Loucy (cell line): Measurements from ENCODE around the gene MRAP2.

ENCODE experiments used
- EZH2phosphoT487 ChIP-seq: fragments of 200-600 bp; IDR thresholded peaks from 2 replicates; pipeline ENCODE4 v1.6.1; 2018; ENCODE audit warnings: antibody characterized with exemption, mild to moderate bottlenecking, moderate library complexity, borderline replicate concordance
- TF ChIP-seq, protein P1 (sequence below): fragments of 200-600 bp; sonication (generic); conservative IDR thresholded peaks from 2 replicates; pipeline ENCODE4 v1.5.1; 2014; ENCODE audit warnings: mild to moderate bottlenecking, antibody characterized with exemption, low read length

DNA sequence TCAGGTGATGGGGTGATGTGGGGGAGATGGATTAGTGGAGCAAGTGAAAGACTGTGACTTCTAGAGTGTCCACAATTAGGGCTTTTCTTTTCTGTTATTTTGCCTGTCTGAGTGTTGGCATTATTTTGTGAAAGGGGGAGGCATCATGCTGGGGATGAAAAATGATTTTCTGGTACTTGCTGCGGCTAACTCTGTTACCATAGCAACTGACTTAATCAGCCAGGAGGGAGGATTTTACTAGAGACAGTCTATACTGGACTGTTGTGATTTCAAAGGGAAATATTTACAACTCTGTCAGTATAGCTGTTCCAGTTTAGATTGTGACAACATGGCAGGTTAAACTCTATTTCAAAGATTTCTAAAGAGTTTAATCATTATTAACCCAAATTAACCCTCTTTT is 30.4 kb upstream of the MRAP2 start:
- TF ChIP-seq, protein P1, sequence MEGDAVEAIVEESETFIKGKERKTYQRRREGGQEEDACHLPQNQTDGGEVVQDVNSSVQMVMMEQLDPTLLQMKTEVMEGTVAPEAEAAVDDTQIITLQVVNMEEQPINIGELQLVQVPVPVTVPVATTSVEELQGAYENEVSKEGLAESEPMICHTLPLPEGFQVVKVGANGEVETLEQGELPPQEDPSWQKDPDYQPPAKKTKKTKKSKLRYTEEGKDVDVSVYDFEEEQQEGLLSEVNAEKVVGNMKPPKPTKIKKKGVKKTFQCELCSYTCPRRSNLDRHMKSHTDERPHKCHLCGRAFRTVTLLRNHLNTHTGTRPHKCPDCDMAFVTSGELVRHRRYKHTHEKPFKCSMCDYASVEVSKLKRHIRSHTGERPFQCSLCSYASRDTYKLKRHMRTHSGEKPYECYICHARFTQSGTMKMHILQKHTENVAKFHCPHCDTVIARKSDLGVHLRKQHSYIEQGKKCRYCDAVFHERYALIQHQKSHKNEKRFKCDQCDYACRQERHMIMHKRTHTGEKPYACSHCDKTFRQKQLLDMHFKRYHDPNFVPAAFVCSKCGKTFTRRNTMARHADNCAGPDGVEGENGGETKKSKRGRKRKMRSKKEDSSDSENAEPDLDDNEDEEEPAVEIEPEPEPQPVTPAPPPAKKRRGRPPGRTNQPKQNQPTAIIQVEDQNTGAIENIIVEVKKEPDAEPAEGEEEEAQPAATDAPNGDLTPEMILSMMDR: no peak
- TF ChIP-seq EZH2phosphoT487: no peak
